Stimulated activated CD8-positive, alpha-beta memory T cell treated with anti-CD3 and anti-CD28 coated beads, Interleukin-12 subunit alpha, Interleukin-12 subunit beta, amount 100 ng/mL, for 1 hour (primary cell): ENCODE data around the gene KRTAP12-1.

Experiments
- DNase-seq: peaks from one replicate; pipeline ENCODE4 v3.0.0-alpha.2; 2020; ENCODE audit warnings: low read depth

Gene KRTAP12-1

GRCh38 chr21:44711327-44712202, 29.6 kb upstream of the KRTAP12-1 start, which contains the start of gene TSPEAR:
TSPEAR (minus strand) TSS chr21:44711572; CDS start chr21:44711514, 58 bp downstream.
- no peak for DNase-seq

GRCh38 chr21:44710756-44711326, 28.9 kb upstream of the KRTAP12-1 start:
- DNase-seq = no peak

GRCh38 chr21:44710294-44710665, 28.3 kb upstream of the KRTAP12-1 start:
- no peak for DNase-seq

- no peak for DNase-seq
Measured at GRCh38 chr21:44709426-44710293, 27.7 kb upstream of the KRTAP12-1 start.

- DNase-seq = no peak
Measured at GRCh38 chr21:44708866-44709425, 27.0 kb upstream of the KRTAP12-1 start.

GRCh38 chr21:44708213-44708865, 26.4 kb upstream of the KRTAP12-1 start:
- no peak for DNase-seq

GRCh38 chr21:44706706-44707581, 25.0 kb upstream of the KRTAP12-1 start:
- DNase-seq = no peak

GRCh38 chr21:44706026-44706705, 24.2 kb upstream of the KRTAP12-1 start:
- DNase-seq = no peak

- DNase-seq = no peak
Measured at GRCh38 chr21:44704636-44705001, 22.7 kb upstream of the KRTAP12-1 start.

GRCh38 chr21:44703731-44704635, 22.0 kb upstream of the KRTAP12-1 start:
- DNase-seq = no peak

- no peak for DNase-seq
Measured at GRCh38 chr21:44702973-44703730, 21.2 kb upstream of the KRTAP12-1 start.

- DNase-seq = no peak
Measured at GRCh38 chr21:44702111-44702972, 20.4 kb upstream of the KRTAP12-1 start.

GRCh38 chr21:44701541-44701940, 19.6 kb upstream of the KRTAP12-1 start:
- DNase-seq = no peak

GRCh38 chr21:44701023-44701400, 19.0 kb upstream of the KRTAP12-1 start:
- no peak for DNase-seq

GRCh38 chr21:44700101-44701022, 18.4 kb upstream of the KRTAP12-1 start:
- no peak for DNase-seq

GRCh38 chr21:44699502-44700001, 17.6 kb upstream of the KRTAP12-1 start:
- no peak for DNase-seq
